Activated T-cell treated with anti-CD3 and anti-CD28 coated beads, Interleukin-2, amount 50 U/mL, for 4 hours (primary cell): Measurements from ENCODE around the gene B9D1. TPM values are rescaled to one million over a fixed set of nuclear protein-coding genes. Genes with fewer than 3 reads are reported as not detected.
A peak's percentile ranks its signal among the peaks of the same experiment; 100 is the strongest.

Experiments
- ATAC-seq, 2 donors: fragments of 200-7000 bp; cut with Tn5 transposase; one replicate each; pipeline ENCODE4 v1.10.0; 2021
- DNase-seq: peaks from one replicate; pipeline ENCODE4 v3.0.0-alpha.2; 2020
- H3K27me3 Mint-ChIP-seq: one replicate; pipeline ENCODE4 v1.8.0; 2021; ENCODE audit warnings: low read depth, mixed read lengths
- H3K36me3 Mint-ChIP-seq: one replicate; pipeline ENCODE4 v1.8.0; 2022; ENCODE audit warnings: mixed read lengths; ENCODE audit not compliant: insufficient read depth
- H3K4me1 Mint-ChIP-seq: one replicate; pipeline ENCODE4 v1.8.0; 2021; ENCODE audit warnings: low read depth, mixed read lengths
- H3K4me3 Mint-ChIP-seq: one replicate; pipeline ENCODE4 v1.8.0; 2021; ENCODE audit warnings: mild to moderate bottlenecking, moderate library complexity, mixed read lengths
- H3K9me3 Mint-ChIP-seq: one replicate; pipeline ENCODE4 v1.8.0; 2021; ENCODE audit warnings: mixed read lengths
- total RNA-seq, 3 donors: library from RNA; stranded (reverse); gene quantifications; one replicate each; pipeline ENCODE4 v1.2.1, GENCODE V29; 2021

Gene B9D1
- total RNA-seq, 3 donors from 2014 or later, result 5.4 to 7.6 (median 6.6) TPM

DNA sequence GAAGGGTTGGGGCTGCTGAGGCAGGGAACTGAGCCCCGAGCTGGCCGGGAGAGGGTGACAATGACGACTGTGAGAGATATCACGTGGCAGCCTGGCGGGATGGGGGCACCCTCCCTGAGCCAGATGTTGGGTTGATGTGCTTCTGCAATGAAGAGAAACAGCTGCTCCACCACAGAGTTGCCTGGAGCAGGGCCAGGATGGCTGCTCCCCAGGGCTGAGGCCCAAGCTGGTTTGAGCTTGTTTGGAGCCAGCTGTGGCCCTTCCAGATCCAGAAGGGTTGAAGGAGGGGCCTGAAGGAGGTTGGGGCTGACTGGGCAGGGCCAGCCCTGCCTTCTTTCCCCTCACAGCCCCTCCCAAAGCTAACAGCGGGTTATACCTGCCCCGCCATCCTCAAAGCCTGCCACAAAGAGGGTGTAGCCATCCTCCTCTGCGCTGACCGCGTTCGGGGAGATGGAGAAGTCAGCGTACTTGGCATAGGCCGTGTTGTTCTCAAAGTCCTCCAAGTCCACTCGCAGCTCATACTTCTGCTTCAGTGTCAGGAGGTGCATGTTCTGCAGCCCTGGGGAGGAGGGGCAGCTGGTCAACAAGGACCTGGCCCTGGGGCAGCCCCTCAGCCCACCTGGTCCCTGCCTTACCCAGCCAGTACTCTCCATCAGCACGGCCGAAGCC, 22.3 kb upstream of the B9D1 start:
- Mint-ChIP-seq H3K9me3 (no peaks in the 10 kb centered on the region), H3K36me3 (peaks cover 21% of the 10 kb centered on the region), H3K4me3 (no peak overlapping the region), H3K27me3 (no peaks in the 10 kb centered on the region), H3K4me1 (peaks cover 1% of the 10 kb centered on the region)
- DNase-seq (no peak), ATAC-seq (no peak)

DNA sequence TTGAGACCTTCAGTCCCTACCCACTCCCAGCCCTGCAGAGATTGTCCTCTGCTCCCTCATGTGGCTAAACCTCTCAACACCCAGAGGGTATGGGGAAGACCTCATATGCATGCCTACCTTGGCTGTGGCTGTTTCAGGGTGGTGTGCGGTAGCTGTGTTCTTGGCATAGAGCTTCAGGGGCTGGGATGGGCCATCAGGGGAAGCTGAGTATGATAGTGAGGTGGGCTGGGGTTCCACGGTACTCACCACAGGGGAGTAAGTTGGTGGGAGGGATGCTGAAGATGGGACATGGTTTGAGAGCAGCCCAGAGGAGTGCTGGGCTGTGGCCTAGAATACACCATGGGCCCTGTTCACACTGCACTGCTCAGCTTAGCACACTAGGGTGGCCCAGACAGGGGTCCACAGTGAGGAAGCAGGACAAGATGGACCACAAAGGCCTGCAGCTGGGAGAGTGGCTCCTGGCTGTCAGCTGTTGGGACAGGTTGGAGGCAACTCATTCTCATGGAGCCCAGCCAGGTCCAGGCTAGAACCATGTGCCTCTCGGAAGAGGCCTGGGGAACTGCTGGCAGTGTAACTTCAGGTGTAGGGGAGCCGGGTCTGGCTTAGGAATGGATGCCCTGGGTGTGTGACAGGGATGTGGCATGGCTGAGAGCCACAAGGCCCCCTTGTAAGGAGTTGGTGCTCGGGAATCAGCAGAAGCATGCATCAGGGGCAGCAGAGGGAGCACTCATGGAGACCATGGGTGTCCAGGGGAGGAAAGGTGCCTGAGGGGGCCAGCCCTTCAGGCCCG, 21.4 kb upstream of the B9D1 start:
- DNase-seq (no peak), ATAC-seq (no peak)
- no peaks in the 10 kb centered on the region for H3K9me3 Mint-ChIP-seq
- no peak overlapping the region for H3K4me3 Mint-ChIP-seq
- H3K27me3 Mint-ChIP-seq, result no peaks in the 10 kb centered on the region
- H3K36me3 Mint-ChIP-seq, result peaks cover 21% of the 10 kb centered on the region
- H3K4me1 Mint-ChIP-seq, result peaks cover 4% of the 10 kb centered on the region

DNA sequence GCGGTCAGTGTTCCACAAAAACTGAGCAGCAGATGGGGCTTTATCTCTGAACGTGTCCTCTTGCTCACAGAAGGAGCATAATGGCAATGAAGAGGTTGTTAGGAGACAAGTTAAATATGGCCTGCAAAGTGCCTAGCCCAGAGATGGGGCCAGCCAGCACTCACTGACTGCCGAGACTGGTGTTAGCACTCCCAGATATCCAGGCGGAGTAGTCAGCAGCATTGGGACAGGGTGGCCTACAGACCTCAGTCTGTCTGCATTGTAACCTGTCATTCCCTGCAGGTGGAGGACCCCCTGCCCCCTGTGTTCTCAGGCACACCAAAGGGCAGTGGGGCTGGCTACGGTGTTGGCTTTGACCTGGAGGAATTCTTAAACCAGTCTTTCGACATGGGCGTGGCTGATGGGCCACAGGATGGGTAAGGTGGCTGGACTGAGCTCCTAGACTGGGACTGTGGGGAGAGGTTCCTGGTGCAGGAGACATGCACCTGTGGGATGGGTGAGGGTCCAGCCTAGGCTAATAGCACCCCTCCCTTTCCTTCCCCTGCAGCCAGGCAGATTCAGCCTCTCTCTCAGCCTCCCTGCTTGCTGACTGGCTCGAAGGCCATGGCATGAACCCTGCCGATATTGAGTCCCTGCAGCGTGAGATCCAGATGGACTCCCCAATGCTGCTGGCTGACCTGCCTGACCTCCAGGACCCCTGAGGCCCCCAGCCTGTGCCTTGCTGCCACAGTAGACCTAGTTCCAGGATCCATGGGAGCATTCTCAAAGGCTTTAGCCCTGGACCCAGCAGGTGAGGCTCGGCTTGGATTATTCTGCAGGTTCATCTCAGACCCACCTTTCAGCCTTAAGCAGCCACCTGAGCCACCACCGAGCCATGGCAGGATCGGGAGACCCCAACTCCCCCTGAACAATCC, 20.3 kb upstream of the B9D1 start:
- Mint-ChIP-seq H3K9me3 (no peaks in the 10 kb centered on the region), H3K27me3 (no peaks in the 10 kb centered on the region), H3K4me1 (peaks cover 4% of the 10 kb centered on the region)

DNA sequence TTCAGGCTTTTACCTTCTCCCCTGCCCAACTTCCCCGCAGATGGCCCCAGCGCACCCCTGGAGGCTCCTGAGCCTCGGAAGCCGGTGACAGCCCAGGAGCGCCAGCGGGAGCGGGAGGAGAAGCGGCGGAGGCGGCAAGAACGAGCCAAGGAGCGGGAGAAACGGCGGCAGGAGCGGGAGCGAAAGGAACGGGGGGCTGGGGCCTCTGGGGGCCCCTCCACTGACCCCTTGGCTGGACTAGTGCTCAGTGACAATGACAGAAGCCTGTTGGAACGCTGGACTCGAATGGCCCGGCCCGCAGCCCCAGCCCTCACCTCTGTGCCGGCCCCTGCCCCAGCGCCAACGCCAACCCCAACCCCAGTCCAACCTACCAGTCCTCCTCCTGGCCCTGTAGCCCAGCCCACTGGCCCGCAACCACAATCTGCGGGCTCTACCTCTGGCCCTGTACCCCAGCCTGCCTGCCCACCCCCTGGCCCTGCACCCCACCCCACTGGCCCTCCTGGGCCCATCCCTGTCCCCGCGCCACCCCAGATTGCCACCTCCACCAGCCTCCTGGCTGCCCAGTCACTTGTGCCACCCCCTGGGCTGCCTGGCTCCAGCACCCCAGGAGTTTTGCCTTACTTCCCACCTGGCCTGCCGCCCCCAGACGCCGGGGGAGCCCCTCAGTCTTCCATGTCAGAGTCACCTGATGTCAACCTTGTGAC, 19.4 kb upstream of the B9D1 start:
- Mint-ChIP-seq H3K4me1 (peaks cover 10% of the 10 kb centered on the region), H3K4me3 (no peak overlapping the region), H3K36me3 (peaks cover 21% of the 10 kb centered on the region), H3K9me3 (no peaks in the 10 kb centered on the region), H3K27me3 (no peaks in the 10 kb centered on the region)
- no peak for ATAC-seq
- DNase-seq, result no peak

More for the DNA sequence above, 20.3 kb upstream of the B9D1 start:
- DNase-seq (no peak), ATAC-seq (no peak)
- H3K4me3 Mint-ChIP-seq, result no peak overlapping the region
- H3K36me3 Mint-ChIP-seq, result peaks cover 21% of the 10 kb centered on the region

DNA sequence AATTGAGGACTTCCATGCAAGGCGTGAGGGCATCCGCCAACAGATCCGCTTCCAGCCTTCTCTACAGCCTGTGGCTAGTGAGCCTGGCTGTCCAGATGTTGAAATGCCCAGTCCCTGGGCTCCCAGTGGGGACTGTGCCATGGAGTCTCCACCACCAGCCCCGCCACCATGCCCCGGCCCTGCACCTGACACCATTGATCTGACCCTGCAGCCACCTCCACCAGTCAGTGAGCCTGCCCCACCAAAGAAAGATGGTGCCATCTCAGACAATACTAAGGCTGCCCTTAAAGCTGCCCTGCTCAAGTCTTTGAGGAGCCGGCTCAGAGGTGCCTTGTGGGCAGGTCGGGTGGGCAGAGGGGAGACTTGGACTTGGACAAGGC, 18.8 kb upstream of the B9D1 start:
- Mint-ChIP-seq H3K4me3 (no peak overlapping the region), H3K36me3 (peaks cover 21% of the 10 kb centered on the region), H3K4me1 (peaks cover 11% of the 10 kb centered on the region), H3K9me3 (no peaks in the 10 kb centered on the region), H3K27me3 (no peaks in the 10 kb centered on the region)
- no peak for ATAC-seq
- DNase-seq, result no peak

DNA sequence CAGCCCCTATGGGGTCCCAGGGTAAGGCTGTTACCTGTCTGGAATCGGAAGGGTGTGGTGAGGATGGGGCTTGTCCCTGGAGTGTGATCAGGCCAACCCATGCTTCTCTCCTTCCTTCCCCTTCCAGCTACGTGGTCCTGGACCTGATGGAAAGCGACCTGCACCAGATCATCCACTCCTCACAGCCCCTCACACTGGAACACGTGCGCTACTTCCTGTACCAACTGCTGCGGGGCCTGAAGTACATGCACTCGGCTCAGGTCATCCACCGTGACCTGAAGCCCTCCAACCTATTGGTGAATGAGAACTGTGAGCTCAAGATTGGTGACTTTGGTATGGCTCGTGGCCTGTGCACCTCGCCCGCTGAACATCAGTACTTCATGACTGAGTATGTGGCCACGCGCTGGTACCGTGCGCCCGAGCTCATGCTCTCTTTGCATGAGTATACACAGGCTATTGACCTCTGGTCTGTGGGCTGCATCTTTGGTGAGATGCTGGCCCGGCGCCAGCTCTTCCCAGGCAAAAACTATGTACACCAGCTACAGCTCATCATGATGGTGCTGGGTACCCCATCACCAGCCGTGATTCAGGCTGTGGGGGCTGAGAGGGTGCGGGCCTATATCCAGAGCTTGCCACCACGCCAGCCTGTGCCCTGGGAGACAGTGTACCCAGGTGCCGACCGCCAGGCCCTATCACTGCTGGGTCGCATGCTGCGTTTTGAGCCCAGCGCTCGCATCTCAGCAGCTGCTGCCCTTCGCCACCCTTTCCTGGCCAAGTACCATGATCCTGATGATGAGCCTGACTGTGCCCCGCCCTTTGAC, 18.2 kb upstream of the B9D1 start:
- no peaks in the 10 kb centered on the region for H3K27me3 Mint-ChIP-seq
- H3K36me3 Mint-ChIP-seq, result peaks cover 21% of the 10 kb centered on the region
- peaks cover 11% of the 10 kb centered on the region for H3K4me1 Mint-ChIP-seq
- no peaks in the 10 kb centered on the region for H3K9me3 Mint-ChIP-seq
- H3K4me3 Mint-ChIP-seq, result peak overlapping the region; percentile 7
- DNase-seq, result no peak
- no peak for ATAC-seq

DNA sequence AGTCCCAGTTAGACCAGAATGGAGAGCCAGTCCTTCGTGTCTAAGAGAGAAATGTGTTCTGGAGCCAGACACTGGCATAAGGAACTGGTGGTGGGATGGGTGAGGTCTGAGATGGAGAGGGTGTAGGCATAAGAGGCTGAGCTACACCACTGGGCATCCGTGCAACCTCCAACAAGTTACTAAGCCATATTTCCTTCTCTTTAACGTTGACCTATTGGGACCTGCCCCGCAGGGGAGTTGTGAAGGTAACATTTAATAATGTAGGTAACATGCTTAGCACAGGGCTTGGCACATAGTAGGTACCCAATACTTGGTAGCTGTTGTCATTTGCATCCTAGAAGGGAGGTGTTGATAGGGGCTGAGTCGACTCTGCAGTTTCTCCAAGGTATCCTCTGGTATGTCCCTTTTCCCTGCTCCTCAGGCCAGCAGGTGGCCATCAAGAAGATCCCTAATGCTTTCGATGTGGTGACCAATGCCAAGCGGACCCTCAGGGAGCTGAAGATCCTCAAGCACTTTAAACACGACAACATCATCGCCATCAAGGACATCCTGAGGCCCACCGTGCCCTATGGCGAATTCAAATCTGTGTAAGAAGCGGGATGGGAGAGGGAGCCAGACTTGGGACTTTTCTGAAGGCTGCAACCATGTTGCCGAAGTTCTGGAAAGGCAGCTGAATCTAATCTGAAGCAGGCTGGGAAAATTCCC, 17.0 kb upstream of the B9D1 start:
- Mint-ChIP-seq H3K4me1 (peaks cover 11% of the 10 kb centered on the region), H3K9me3 (no peaks in the 10 kb centered on the region), H3K4me3 (peak overlapping the region; percentile 99), H3K36me3 (peaks cover 18% of the 10 kb centered on the region), H3K27me3 (no peaks in the 10 kb centered on the region)
- ATAC-seq (no peak), DNase-seq (no peak)

DNA sequence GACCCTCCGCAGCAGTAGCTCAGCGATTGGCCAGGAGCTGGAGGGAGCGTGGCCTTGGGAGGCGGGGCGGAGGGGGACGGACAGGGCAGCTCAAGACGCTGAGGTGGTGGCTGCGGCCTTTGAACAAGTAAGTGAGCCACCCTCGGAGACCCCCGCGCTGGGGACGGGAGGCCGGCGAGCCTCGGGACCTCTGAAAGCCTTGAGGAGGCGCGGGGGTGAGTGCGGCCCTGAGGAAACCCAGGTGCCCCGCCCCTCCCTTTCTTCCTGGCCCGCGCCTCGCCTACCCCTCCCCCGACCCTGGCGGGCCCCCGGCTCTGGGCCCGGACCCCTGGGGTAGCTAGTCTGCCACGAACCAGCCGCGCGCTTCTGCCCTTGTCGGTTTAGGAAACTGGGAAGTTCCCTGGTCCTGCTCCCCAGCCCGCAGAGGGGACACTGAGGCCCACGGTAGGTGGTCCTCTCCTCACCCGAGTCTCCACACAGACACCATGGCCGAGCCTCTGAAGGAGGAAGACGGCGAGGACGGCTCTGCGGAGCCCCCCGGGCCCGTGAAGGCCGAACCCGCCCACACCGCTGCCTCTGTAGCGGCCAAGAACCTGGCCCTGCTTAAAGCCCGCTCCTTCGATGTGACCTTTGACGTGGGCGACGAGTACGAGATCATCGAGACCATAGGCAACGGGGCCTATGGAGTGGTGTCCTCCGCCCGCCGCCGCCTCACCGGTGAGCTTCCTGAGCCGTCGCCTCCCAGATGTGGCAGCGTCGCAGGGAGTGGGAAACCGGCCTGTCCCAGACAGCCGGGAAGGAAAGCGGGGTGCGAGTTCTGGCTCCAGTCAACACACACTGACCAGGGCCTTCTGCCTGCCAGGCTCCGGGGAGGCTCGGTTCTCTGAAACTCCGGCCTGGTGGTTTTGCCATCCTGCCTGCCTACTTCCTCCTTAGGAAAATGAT, 16.2 kb upstream of the B9D1 start, which contains the start of gene MAPK7:
Gene MAPK7 (plus strand): TSS at position 83 of the 945 bp plus-strand sequence. CDS start 403 bp downstream, at position 486.
- Mint-ChIP-seq H3K36me3 (peaks cover 14% of the 10 kb centered on the region), H3K4me1 (peaks cover 11% of the 10 kb centered on the region), H3K4me3 (peak within 1 kb of the TSS; percentile 99), H3K9me3 (no peaks in the 10 kb centered on the region), H3K27me3 (no peaks in the 10 kb centered on the region)
- no peak for DNase-seq
- peak; percentile 4 for ATAC-seq

DNA sequence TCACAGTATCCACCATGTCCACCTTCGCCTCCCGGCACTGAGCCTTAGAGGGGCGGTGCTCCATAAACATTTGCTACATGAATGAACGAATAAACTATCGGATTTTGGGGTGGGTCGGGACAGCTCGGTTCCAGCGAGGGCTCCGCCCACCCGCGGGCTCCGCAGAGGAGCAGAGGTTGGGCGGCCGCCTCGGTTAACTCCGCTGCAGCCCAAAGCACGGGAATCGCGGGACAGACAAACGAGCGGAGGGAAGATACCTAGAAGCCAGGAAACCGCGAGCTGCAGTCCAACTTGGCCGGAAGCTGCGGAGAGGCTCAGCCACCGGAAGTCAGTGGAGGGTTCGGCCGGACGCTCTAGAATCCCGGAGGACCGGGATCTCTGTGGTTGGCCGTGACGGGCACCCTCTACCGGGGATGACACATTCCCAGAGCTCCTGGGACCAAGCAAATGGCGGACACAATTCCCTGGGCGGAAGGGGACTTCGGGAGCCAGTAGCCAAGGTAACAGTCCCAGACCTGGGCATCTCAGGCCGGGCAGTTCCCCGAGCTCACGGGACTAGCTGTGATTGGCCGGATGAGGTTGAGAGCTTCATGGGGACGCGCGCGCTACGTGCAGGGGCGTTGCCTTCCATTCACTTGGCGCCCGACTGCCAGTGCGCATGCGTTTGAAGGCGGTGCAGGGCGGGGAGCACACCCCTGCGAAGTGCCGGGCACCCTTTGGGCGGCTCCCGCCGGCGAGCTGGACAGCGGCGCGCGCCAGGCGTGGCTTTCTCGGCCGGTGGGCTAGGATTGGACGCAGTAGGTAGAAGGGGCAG, 15.3 kb upstream of the B9D1 start:
- Mint-ChIP-seq H3K4me3 (peak overlapping the region; percentile 99), H3K9me3 (no peaks in the 10 kb centered on the region), H3K36me3 (peaks cover 14% of the 10 kb centered on the region), H3K27me3 (no peaks in the 10 kb centered on the region), H3K4me1 (peaks cover 11% of the 10 kb centered on the region)
- peak; percentile 95 to 96 for ATAC-seq
- DNase-seq, result peak; percentile 86

DNA sequence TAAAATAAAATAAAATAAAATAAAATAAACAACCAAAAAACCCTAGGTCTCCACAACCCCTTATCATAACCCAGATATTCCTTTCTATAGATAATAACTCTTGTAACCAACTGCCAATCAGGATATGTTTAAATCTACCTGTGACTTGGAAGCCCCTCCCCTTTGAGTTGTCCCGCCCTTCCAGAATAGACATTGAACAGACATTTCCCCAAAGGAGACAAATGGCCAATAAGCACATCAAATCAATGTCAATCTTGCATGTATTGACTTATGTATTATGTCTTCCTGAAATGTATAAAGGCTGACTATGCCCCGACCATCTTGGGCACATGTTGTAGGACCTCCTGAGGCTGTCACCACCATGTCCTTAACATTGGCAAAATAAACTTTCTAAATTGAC, 14.3 kb upstream of the B9D1 start:
- ATAC-seq (no peak), DNase-seq (no peak)
- peak overlapping the region; percentile 99 for H3K4me3 Mint-ChIP-seq
- peaks cover 18% of the 10 kb centered on the region for H3K4me1 Mint-ChIP-seq
- H3K27me3 Mint-ChIP-seq, result no peaks in the 10 kb centered on the region
- H3K9me3 Mint-ChIP-seq, result no peaks in the 10 kb centered on the region
- peaks cover 12% of the 10 kb centered on the region for H3K36me3 Mint-ChIP-seq

DNA sequence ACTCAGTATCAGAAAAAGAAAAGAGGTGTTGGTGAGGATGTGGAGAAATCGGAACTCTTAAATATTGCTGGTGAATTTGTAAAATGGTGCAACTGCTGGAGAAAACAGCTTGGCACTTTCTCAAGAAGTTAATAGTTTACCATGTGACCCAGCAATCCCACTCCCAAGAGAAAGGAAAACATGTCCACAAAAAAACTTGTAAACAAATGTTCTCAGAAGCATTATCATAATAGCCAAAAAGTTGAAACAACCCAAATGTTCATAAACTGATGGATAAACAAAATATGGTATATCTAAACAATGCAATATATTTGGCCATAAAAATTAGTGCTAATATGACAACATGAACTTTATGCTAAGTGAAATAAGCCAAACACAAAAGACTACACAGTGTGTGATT, 13.2 kb upstream of the B9D1 start:
- no peaks in the 10 kb centered on the region for H3K9me3 Mint-ChIP-seq
- H3K4me1 Mint-ChIP-seq, result peaks cover 29% of the 10 kb centered on the region
- DNase-seq (no peak), ATAC-seq (no peak)
- no peaks in the 10 kb centered on the region for H3K27me3 Mint-ChIP-seq
- no peak overlapping the region for H3K4me3 Mint-ChIP-seq
- H3K36me3 Mint-ChIP-seq, result peaks cover 4% of the 10 kb centered on the region
